Frontal cortex (tissue), 4 donors: ENCODE measurements around the gene PLA2G4D. TPM values are rescaled to one million over a fixed set of nuclear protein-coding genes. Genes with fewer than 3 reads are reported as not detected.

ENCODE experiments used
- DNase-seq, 2 donors: peaks; one replicate each; pipeline ENCODE4 v3.0.0; 2012; ENCODE audit warnings: low spot score in 2 of 2
- FAIRE-seq: peaks from 2 replicates; lab custom pipeline; 2012; peaks lifted over from hg19 to GRCh38; lab: Jason Lieb, UNC
- total RNA-seq: library from RNA; depleted of rRNA; stranded (reverse); fragments of >200 nt; gene quantifications from one replicate; pipeline ENCODE4 v1.2.3, GENCODE V29; 2014
- donor health status: control.
- donor health status: control.
- donor health status: control.

Gene PLA2G4D
- total RNA-seq, 1 donor from 2014 or later = under 0.01 TPM

DNA sequence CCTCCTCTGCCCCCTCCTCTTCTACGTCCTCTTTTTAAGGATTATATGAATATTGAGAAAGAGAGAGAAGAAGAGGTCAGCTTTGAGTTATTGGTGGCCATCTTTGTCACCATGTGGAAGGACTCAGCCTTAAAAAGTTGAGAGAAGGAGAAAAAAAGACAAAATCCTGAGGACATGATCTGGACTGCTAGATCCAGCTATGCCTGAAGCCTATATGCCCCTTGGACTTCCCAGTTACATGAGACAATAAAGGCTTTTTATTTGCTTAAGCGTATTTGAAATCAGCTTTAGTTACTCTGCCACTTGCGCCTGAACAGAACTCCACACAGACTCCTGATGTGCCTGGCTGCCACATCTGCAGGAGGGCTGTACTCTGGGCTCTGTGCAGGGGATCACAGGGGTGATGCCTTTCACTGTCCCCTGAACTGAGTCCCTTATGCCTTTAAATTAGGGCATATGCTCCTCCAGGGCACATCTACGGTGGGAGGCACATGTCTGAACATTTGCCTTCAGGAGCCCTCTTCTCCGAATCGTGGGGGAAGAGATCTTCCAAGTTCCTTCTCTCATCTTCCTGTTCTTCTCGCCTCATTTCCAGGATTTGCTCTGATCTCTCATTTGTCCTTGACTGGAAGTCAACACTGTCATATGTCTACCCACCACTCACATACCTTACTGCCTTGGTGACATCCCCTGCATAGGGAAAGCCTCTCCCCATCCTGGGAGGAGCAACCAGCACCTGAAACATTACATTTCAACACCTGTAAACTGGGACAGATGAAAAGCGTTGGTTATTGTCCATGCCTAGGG, 59.5 kb downstream of the PLA2G4D start:
- DNase-seq = no peak
- FAIRE-seq = no peak

DNA sequence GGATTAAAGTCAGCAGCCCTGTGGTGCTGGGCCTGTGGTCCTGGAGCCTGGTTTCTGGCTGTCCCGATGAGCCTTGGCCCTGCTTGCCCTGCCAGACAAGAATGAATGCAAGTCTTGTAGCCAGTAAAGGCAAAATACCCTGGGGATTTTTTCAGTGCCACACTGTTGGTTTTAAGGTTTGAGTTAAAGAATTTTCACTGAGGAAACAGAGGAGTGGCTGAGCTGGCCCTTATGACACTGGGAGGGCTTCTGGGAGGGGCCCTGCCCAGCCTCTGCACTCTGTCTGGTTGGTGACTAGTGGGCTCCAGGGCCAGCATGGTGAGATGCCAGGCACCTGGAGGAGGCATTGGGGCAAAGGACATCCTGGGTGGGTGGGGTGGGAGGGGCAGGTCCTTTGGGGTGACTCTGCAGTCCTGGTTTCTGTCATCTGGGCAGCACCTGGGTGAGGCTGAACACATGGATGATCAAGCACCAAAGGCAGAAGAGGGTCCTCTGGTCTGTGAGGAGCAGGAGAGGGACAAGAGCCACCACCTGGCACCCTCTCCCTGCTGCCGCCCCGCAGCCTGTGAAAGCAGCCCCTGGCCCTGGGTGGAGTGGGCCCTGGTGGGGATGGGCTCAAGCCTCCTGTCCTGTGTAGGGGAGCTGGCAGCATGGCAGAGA, 61.0 kb downstream of the PLA2G4D start:
- no peak for DNase-seq
- no peak for FAIRE-seq

DNA sequence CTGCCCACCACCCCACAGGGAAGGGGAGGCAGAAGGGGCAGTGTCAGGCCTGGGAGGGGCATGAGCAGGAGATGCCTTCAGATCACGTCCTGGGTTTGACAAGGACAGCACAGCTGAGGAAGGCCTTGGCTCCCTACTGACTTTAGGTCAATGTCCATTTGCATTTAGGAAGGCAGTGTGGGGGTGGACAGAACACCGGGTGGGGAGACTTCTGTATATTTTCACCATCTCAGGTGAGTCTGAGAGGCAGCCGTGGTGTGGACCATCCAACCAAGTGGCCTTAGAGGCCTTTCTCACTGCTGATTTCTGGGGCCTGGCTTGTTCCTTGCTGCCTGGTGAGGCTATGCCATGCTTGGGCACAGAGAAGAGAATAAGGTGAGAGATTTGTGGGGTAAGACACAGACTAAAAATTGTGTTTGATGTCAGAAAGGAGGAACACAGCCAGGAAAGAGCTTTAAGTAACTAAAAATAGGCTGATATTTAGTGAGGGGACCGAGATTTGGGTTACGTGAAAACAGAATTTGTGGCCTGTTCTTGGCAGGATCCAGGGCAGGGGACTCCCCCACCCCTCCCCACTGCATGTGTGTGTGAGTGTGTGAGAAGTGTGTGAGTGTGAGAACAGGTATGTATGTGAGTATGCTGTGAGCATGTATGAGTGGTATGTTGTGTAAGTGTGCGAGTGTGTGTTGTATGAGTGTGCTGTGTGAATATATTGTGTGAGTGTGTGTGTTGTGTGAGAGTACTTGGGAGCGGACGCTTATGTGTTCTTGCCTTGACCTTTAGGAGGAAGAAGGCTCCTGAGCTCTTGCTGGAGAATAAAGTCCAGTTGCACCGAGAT, 61.8 kb downstream of the PLA2G4D start:
- FAIRE-seq = no peak

DNA sequence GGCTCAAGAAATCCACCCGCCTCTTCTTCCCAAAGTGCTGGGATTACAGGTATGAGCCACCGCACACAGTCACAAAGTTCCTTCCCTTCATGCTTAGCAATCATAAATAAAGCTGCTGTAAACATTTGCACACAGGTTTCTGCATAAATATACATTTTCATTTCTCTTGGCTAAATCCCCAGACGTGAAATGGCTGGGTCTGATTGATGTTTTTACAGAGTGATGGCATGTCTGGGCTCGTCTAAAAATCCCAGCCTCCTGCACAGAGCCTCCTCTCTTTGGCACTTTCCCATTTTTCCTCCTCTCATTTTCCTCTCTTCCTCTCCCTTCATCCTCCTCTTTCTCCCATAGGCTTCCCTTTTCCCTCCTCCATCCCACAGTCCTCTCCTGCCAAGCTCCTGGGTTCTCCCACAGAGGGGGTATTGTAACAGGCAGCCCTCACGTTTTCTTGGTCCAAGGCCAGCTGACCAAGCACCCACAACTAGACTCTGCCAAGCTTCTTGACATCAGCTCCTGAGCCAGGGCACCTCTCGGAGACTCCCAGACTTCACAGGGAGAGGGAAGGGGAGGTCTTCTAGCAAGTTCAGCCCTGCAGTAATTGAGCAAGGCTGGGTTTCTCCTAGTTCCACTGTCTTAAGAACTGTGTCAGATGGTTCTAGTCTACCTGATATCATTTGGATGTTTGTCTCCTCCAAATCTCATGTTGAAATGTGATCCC, 63.0 kb downstream of the PLA2G4D start:
- DNase-seq (no peak), FAIRE-seq (no peak)

More for the DNA sequence above, 61.8 kb downstream of the PLA2G4D start:
- no peak for DNase-seq

DNA sequence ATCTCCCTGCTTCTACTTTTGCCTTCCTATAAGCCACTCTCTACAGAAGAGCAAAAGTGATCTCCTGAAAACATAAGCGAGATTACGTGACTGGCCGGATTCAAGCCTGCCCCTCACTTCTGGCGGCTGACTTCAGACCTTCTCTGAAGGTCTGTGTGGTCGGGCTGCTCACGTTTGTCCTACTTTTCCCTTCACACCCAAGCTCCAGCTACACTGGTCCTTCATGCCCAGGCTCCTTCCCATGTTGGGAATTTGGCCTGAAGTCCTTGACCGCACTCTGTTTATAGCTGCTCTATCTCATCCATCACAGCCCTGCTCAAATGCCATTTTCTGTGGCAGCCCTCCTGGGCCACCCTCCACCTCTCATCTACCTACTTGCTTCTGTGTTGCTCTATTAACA, 66.8 kb downstream of the PLA2G4D start:
- DNase-seq (no peak), FAIRE-seq (no peak)

DNA sequence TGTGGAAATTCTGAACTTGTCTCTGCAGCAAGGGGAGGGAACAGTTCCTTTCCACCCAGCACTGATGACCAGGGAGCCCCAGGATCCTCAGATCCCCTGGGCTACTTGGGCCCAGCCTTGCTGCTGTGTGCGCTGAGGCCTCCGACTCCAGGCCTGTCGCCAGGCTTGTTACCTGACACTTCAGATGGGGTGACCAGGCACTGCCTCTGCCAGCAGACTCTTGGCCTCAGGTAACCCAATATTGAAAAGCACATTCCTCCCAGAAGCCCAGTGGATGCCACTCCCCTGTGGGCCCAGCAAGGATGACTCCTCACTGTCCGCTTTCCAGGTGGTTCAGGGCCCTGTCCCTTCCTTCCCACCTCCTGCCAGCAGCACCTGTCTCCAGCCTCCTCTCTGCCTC, 70.1 kb downstream of the PLA2G4D start:
- FAIRE-seq = no peak
- no peak for DNase-seq

DNA sequence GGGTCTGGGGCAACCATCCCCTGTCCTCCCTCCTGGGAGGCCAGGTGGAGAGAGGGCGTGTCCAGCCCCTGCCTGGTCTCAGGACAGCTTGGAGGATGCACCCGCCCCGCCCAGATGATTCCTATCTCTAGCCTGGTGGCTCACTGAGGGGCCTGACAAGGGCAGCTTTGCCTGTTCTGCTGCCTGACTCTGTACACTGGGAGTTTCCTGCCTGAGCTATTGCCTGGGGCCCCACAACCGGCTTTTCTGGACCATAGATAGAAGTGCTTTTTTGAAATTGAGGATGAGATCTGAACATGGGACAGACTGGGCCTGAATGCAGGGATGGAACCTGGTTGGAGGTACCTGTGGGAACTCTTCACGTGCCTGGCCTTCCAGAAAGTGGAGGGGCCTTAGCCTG, 72.8 kb downstream of the PLA2G4D start:
- no peak for DNase-seq
- FAIRE-seq = no peak

DNA sequence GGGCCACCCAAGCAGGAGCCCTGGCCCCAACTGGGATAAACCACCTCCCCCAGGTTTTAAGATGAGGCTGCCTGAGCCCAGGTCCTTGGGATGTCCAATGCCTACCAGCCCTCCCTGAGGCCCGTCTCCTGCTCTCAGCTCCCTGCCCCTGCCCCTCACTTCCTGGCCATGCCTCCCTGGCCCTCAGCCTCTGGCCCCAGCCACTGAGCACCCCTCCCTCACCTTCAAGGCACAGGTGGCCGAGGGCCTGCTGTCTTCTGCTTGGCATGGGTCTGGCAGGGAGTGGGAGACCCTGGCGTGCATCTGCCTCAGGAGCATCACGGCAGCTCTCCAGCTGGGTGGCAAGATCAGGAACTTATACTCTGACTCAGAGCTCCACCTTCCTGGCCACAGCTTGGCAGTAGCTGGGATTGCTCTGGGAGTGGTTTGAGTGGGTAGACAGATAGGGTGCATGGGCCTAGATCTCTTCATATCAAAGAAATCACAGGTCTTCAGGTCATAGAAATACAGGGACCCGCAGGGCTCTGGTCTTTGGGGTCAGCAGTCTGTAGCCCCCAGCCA, 73.6 kb downstream of the PLA2G4D start, which contains the start of gene PLA2G4E:
Gene PLA2G4E, minus strand, starts transcription at position 330 of the 561 bp plus-strand sequence. Its CDS starts 12 bp downstream, at position 318.
- FAIRE-seq = no peak
- no peak for DNase-seq

DNA sequence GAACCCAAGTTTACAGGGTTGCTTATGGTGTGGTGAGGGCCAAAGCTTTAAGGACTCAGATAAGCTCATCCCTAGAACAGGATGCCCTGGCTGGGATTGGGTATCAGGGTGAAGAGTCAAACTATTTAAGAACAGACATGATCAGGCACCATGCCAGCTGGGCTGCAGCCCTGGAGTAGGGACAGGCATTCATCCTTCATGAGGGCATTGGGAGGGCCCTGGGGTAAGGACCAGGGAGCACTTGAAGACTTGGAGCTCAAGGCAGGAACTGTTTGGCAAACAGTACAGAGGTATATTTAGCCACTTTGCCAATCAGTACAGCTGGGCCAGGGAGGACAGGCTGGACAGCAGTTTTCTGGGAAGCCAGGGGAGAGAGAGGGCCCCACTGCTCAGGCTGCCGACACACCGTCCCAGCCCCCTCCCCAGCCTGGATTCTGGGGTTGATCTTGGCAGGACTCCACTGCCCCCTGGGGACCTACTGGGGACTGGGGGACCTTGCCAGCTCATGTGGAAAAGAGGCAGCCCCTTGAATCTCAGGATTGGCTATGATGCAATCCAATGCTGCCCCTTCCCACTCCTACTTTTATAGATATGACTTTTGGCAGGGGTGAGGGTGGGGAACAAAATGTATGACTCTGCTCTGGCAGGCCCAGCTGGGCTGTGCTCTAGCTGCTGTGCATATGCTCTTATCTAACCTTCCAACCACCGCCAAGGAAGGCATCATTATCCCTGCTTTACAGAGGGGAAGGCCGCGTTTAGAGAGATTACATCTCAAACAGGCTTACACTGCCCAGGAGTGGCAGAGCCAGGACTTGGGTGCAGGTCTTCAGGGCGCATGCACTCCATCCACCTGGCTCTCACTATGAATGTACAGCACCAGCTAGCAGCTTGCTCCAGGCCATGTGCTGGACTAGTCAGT, 75.8 kb downstream of the PLA2G4D start:
- FAIRE-seq (no peak), DNase-seq (no peak)

Other genes starting within 250 kb of the PLA2G4D start
- 0.41 TPM for gene SPTBN5, start 200.5 kb downstream of the PLA2G4D start, total RNA-seq
- 2.0 TPM for gene EHD4, start 122.0 kb downstream of the PLA2G4D start, total RNA-seq
- gene PLA2G4E, start 73.5 kb downstream of the PLA2G4D start, total RNA-seq = not detected
- not detected for gene PLA2G4F, start 62.1 kb upstream of the PLA2G4D start, total RNA-seq
- gene VPS39, start 113.7 kb upstream of the PLA2G4D start, total RNA-seq = 54.2 TPM
- 7.7 TPM for gene GANC, start 178.6 kb upstream of the PLA2G4D start, total RNA-seq
- gene TMEM87A, start 178.9 kb upstream of the PLA2G4D start, total RNA-seq = 68.1 TPM